KMS-11 (cell line): ENCODE data around the gene CNGA4.
"Not testable (repeated sequence)": the region's sequence is repeated elsewhere in the genome, so short reads cannot be mapped to it uniquely, and the experiment has no call there.

Experiments used
- H2AFZ ChIP-seq: fragments of 200-600 bp; sonication (generic); 2 replicates; pipeline ENCODE4 v1.6.1; 2016; ENCODE audit warnings: antibody characterized with exemption, mixed run types, low read depth
- H3K27ac ChIP-seq: fragments of 200-600 bp; sonication (generic); 2 replicates; pipeline ENCODE4 v1.6.1; 2016; ENCODE audit warnings: mild to moderate bottlenecking, mixed run types
- H3K27me3 ChIP-seq: fragments of 200-600 bp; sonication (generic); 2 replicates; pipeline ENCODE4 v1.6.1; 2017; ENCODE audit warnings: mild to moderate bottlenecking, low read depth, mixed run types, moderate library complexity; ENCODE audit not compliant: insufficient read depth
- H3K36me3 ChIP-seq: fragments of 200-600 bp; sonication (generic); 2 replicates; pipeline ENCODE4 v1.6.1; 2017; ENCODE audit warnings: mild to moderate bottlenecking, mixed run types; ENCODE audit not compliant: insufficient read depth
- H3K4me1 ChIP-seq: fragments of 200-600 bp; sonication (generic); 2 replicates; pipeline ENCODE4 v1.6.1; 2016; ENCODE audit warnings: mild to moderate bottlenecking, low read depth, mixed run types; ENCODE audit not compliant: poor library complexity, severe bottlenecking
- H3K4me2 ChIP-seq: fragments of 200-600 bp; sonication (generic); 2 replicates; pipeline ENCODE4 v1.7.0; 2016; ENCODE audit warnings: mild to moderate bottlenecking, mixed run types
- H3K4me3 ChIP-seq: fragments of 200-600 bp; sonication (generic); IDR thresholded peaks from 2 replicates; pipeline ENCODE4 v1.6.1; 2017; ENCODE audit warnings: low read depth, low read length, mixed read lengths; ENCODE audit not compliant: insufficient read depth
- H3K79me2 ChIP-seq: fragments of 200-600 bp; sonication (generic); 2 replicates; pipeline ENCODE4 v1.6.1; 2016; ENCODE audit warnings: low read depth, mixed run types; ENCODE audit not compliant: insufficient read depth
- H3K9ac ChIP-seq: fragments of 200-600 bp; sonication (generic); 2 replicates; pipeline ENCODE4 v1.6.1; 2016; ENCODE audit warnings: mild to moderate bottlenecking, mixed run types
- H4K20me1 ChIP-seq: fragments of 200-600 bp; sonication (generic); 2 replicates; pipeline ENCODE4 v1.6.1; 2016; ENCODE audit warnings: mild to moderate bottlenecking, mixed run types; ENCODE audit not compliant: insufficient read depth
- CTCF ChIP-seq: fragments of 200-600 bp; sonication (generic); conservative IDR thresholded peaks from 2 replicates; pipeline ENCODE4 v1.6.1; 2017; ENCODE audit warnings: low read depth, mild to moderate bottlenecking, antibody characterized with exemption, low read length, moderate library complexity, mixed read lengths

Gene CNGA4

DNA sequence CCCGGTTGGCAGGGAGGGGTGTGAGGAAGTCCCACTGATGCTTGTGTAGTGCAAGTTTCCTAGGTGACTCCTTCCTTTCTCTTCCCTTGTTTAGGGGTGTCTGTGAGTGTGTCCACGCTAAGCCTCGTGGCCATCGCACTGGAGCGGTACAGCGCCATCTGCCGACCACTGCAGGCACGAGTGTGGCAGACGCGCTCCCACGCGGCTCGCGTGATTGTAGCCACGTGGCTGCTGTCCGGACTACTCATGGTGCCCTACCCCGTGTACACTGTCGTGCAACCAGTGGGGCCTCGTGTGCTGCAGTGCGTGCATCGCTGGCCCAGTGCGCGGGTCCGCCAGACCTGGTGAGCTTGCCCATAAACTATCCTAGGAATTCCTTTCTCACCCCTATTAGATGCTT lies 31.1 kb downstream of the CNGA4 start:
- Histone ChIP-seq H2AFZ (no peak overlapping the region), H3K4me3 (no peak overlapping the region), H3K36me3 (no peaks in the 10 kb centered on the region), H3K27ac (no peak overlapping the region), H3K4me2 (no peak overlapping the region), H4K20me1 (no peaks in the 10 kb centered on the region), H3K27me3 (no peaks in the 10 kb centered on the region), H3K4me1 (no peaks in the 10 kb centered on the region), H3K9ac (no peak overlapping the region), H3K79me2 (no peaks in the 10 kb centered on the region)
- TF ChIP-seq CTCF = no peak

DNA sequence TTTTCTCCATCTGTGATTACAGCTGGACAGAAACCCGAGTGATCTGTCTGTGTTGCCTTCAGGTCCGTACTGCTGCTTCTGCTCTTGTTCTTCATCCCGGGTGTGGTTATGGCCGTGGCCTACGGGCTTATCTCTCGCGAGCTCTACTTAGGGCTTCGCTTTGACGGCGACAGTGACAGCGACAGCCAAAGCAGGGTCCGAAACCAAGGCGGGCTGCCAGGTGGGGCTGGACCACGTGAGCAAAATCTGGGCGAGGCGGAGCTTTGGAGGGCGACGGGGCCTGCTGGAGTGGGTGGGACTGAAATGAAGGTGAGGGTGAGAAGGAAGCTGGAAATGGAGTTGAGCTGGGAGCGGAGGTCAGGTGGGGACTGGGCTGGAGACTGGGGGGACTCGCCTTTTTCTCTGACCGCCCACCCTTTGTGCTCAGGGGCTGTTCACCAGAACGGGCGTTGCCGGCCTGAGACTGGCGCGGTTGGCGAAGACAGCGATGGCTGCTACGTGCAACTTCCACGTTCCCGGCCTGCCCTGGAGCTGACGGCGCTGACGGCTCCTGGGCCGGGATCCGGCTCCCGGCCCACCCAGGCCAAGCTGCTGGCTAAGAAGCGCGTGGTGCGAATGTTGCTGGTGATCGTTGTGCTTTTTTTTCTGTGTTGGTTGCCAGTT lies 31.8 kb downstream of the CNGA4 start:
- H3K27ac ChIP-seq = no peak overlapping the region
- H4K20me1 ChIP-seq = no peaks in the 10 kb centered on the region
- no peak overlapping the region for H2AFZ ChIP-seq
- no peaks in the 10 kb centered on the region for H3K4me1 ChIP-seq
- H3K36me3 ChIP-seq = no peaks in the 10 kb centered on the region
- TF ChIP-seq CTCF = no peak
- no peak overlapping the region for H3K4me3 ChIP-seq
- no peaks in the 10 kb centered on the region for H3K27me3 ChIP-seq
- H3K9ac ChIP-seq = no peak overlapping the region
- H3K79me2 ChIP-seq = no peaks in the 10 kb centered on the region
- no peak overlapping the region for H3K4me2 ChIP-seq

DNA sequence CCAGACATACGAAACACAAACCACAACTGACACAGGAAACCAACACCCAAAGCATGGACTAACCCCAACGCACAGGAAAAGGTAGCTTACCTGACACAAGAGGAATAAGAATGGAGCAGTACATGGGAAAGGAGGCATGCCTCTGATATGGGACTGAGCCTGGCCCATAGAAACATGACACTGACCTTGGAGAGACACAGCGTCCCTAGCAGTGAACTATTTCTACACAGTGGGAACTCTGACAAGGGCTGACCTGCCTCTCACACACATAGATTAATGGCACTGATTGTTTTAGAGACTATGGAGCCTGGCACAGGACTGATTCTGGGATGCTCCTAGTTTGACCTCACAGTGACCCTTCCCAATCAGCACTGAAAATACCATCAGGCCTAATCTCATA lies 32.7 kb downstream of the CNGA4 start:
- Histone ChIP-seq H3K36me3 (no peaks in the 10 kb centered on the region), H3K9ac (no peak overlapping the region), H3K4me2 (no peak overlapping the region), H3K27ac (no peak overlapping the region), H2AFZ (no peak overlapping the region), H3K4me3 (no peak overlapping the region), H4K20me1 (no peaks in the 10 kb centered on the region), H3K79me2 (no peaks in the 10 kb centered on the region), H3K4me1 (no peaks in the 10 kb centered on the region), H3K27me3 (no peaks in the 10 kb centered on the region)
- TF ChIP-seq CTCF = no peak

- no peak overlapping the region for H3K4me3 ChIP-seq
- no peak overlapping the region for H3K9ac ChIP-seq
- no peak overlapping the region for H3K27ac ChIP-seq
- no peak overlapping the region for H3K4me2 ChIP-seq
- no peaks in the 10 kb centered on the region for H3K27me3 ChIP-seq
- no peaks in the 10 kb centered on the region for H3K4me1 ChIP-seq
- no peak for TF ChIP-seq CTCF
- H3K36me3 ChIP-seq = no peaks in the 10 kb centered on the region
- no peak overlapping the region for H2AFZ ChIP-seq
- H3K79me2 ChIP-seq = no peaks in the 10 kb centered on the region
- H4K20me1 ChIP-seq = no peaks in the 10 kb centered on the region
Measured at GRCh38 chr11:6273188-6273587, 34.3 kb downstream of the CNGA4 start.

GRCh38 chr11:6280809-6281208 lies 41.9 kb downstream of the CNGA4 start:
- not testable (repeated sequence) for H3K79me2 ChIP-seq, H3K36me3 ChIP-seq, H3K4me3 ChIP-seq, H3K4me2 ChIP-seq, H3K9ac ChIP-seq, H2AFZ ChIP-seq, H3K27ac ChIP-seq, H3K27me3 ChIP-seq, H3K4me1 ChIP-seq, H4K20me1 ChIP-seq
